Naive thymus-derived CD4-positive, alpha-beta T cell (primary cell): ENCODE measurements around the gene GLIS1. TPM values are rescaled to one million over a fixed set of nuclear protein-coding genes. Genes with fewer than 3 reads are reported as not detected.

Experiments
- ATAC-seq: fragments of 150-1000 bp; cut with Tn5 transposase; 2 replicates; pipeline ENCODE4 v1.10.0; 2021; ENCODE audit warnings: mild to moderate bottlenecking, moderate library complexity
- CTCF ChIA-PET: fragments of 350-600 bp; sonication (Branson Sonifier 250); formaldehyde crosslinking; loops from one replicate; lab custom pipeline; 2021; ENCODE audit warnings: antibody characterized with exemption; lab: Charles Lee
- POLR2A ChIA-PET: fragments of 350-600 bp; sonication (Branson Sonifier 250); formaldehyde crosslinking; loops from one replicate; lab custom pipeline; 2021; ENCODE audit warnings: antibody characterized with exemption, inconsistent platforms; lab: Charles Lee
- DNase-seq, 9 donors: peaks; one replicate each; pipeline versions ENCODE4 v3.0.0 to v3.0.0-alpha.2; 2020 to 2022; ENCODE audit warnings: mixed read lengths in 1 of 9
- H3K27ac ChIP-seq: one replicate; pipeline ENCODE4 v1.7.0; 2013; ENCODE audit warnings: mild to moderate bottlenecking, low read depth, low read length, moderate library complexity
- H3K27me3 ChIP-seq, 2 donors: one replicate each; pipeline ENCODE4 v1.7.0; 2013; ENCODE audit warnings: low read length in 2 of 2, mild to moderate bottlenecking in 2 of 2, moderate library complexity in 2 of 2; ENCODE audit not compliant: control insufficient read depth in 2 of 2, insufficient read depth in 2 of 2
- H3K36me3 ChIP-seq, 3 experiments: 1 replicate in 2 of 3; 2 replicates in 1 of 3; pipeline ENCODE4 v1.7.0; 2013; ENCODE audit warnings: low read length in 3 of 3, mild to moderate bottlenecking in 3 of 3, moderate library complexity in 1 of 3; ENCODE audit not compliant: insufficient read depth in 3 of 3, control insufficient read depth in 2 of 3
- H3K4me1 ChIP-seq, 2 donors: one replicate each; pipeline ENCODE4 v1.7.0; 2013; ENCODE audit warnings: low read length in 2 of 2, mild to moderate bottlenecking in 2 of 2, moderate library complexity in 1 of 2; ENCODE audit not compliant: control insufficient read depth in 2 of 2, insufficient read depth in 2 of 2
- H3K4me3 ChIP-seq: 2 replicates; pipeline ENCODE4 v1.7.0; 2013; ENCODE audit warnings: mild to moderate bottlenecking, low read length
- H3K9me3 ChIP-seq, 3 experiments: 1 replicate in 2 of 3; 2 replicates in 1 of 3; pipeline ENCODE4 v1.7.0; 2013; ENCODE audit warnings: low read length in 3 of 3; ENCODE audit not compliant: control insufficient read depth in 2 of 3
- H3K27ac Mint-ChIP-seq, 9 donors: one replicate each; pipeline ENCODE4 v1.8.0; 2020 to 2022; ENCODE audit warnings: mixed read lengths in 9 of 9, mild to moderate bottlenecking in 8 of 9, moderate library complexity in 5 of 9, inconsistent platforms in 2 of 9
- H3K27me3 Mint-ChIP-seq, 5 donors: one replicate each; pipeline ENCODE4 v1.8.0; 2021 to 2022; ENCODE audit warnings: mixed read lengths in 5 of 5, mild to moderate bottlenecking in 1 of 5
- H3K36me3 Mint-ChIP-seq, 5 donors: one replicate each; pipeline ENCODE4 v1.8.0; 2020 to 2022; ENCODE audit warnings: mixed read lengths in 5 of 5, mild to moderate bottlenecking in 3 of 5, inconsistent platforms in 1 of 5
- H3K4me1 Mint-ChIP-seq, 7 donors: one replicate each; pipeline ENCODE4 v1.8.0; 2020 to 2022; ENCODE audit warnings: mixed read lengths in 7 of 7, mild to moderate bottlenecking in 3 of 7, inconsistent platforms in 1 of 7
- H3K4me3 Mint-ChIP-seq, 10 donors: one replicate each; pipeline ENCODE4 v1.8.0; 2020 to 2022; ENCODE audit warnings: mild to moderate bottlenecking in 10 of 10, mixed read lengths in 10 of 10, moderate library complexity in 6 of 10, inconsistent platforms in 2 of 10
- H3K9me3 Mint-ChIP-seq, 11 donors: one replicate each; pipeline ENCODE4 v1.8.0; 2020 to 2022; ENCODE audit warnings: mixed read lengths in 11 of 11, mild to moderate bottlenecking in 4 of 11, inconsistent platforms in 1 of 11, moderate library complexity in 1 of 11
- intact Hi-C, 2 donors: fragments of 100-400 bp; cut with micrococcal nuclease; formaldehyde crosslinking; loops; one replicate each; pipeline ENCODE4 v1.15.1; 2023
- polyA plus RNA-seq, 2 donors: library from polyadenylated mRNA; unstranded; fragments of 300-500 nt; fragmentation: Illumina TruSeq; gene quantifications; one replicate each; pipeline ENCODE4 v1.2.3, GENCODE V29; 2021
- total RNA-seq, 6 experiments: library from RNA in 5 of 6; stranded (reverse) in 5 of 6; gene quantifications; 1 replicate in 5 of 6; 2 replicates in 1 of 6; pipeline ENCODE4 v1.2.3 and lab custom pipeline; 2021 to 2026

Gene GLIS1
- total and polyA plus RNA-seq, 7 experiments from 2014 or later: not detected

DNA sequence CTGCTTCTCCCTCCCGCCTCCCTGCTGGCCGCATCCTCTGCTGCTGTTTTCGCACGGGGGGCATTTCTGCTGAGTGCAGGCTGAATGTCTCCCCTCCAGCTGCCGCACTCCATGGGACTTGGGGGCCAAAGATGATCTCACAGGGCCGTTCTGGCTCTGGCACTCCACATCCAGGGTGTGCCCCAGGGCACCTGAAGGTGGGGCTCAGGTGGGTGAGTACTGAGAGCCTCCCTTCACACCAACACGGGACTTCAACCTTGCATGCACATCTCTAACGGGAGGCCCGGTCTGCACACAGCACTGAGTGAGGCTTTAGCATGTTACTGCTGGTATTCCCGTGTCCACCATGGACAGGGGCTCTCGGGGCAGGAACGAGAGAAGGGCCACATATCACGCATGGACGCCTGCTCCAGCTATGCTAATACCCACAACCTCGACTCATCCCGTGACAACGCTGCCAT is 190.9 kb downstream of the GLIS1 start:
- H3K4me3 ChIP-seq: no peak overlapping the region
- peaks cover 0 to 6% (median 0%) of the 10 kb centered on the region in 5 donors for H3K27me3 Mint-ChIP-seq
- POLR2A ChIA-PET: no interaction called here
- no peaks in the 10 kb centered on the region for H3K4me1 ChIP-seq
- no peak overlapping the region for H3K27ac ChIP-seq
- no peaks in the 10 kb centered on the region for H3K9me3 ChIP-seq
- no peaks in the 10 kb centered on the region for H3K36me3 ChIP-seq
- no peaks in the 10 kb centered on the region for H3K27me3 ChIP-seq
- no peaks in the 10 kb centered on the region for H3K36me3 Mint-ChIP-seq
- CTCF ChIA-PET: no interaction called here
- peaks cover 0 to 4% (median 0%) of the 10 kb centered on the region in 7 donors for H3K4me1 Mint-ChIP-seq
- no peak overlapping the region for H3K4me3 Mint-ChIP-seq
- H3K27ac Mint-ChIP-seq: no peak overlapping the region
- H3K9me3 Mint-ChIP-seq: no peaks in the 10 kb centered on the region
- DNase-seq (no peak), ATAC-seq (no peak)
- intact Hi-C loops: no loop called here

DNA sequence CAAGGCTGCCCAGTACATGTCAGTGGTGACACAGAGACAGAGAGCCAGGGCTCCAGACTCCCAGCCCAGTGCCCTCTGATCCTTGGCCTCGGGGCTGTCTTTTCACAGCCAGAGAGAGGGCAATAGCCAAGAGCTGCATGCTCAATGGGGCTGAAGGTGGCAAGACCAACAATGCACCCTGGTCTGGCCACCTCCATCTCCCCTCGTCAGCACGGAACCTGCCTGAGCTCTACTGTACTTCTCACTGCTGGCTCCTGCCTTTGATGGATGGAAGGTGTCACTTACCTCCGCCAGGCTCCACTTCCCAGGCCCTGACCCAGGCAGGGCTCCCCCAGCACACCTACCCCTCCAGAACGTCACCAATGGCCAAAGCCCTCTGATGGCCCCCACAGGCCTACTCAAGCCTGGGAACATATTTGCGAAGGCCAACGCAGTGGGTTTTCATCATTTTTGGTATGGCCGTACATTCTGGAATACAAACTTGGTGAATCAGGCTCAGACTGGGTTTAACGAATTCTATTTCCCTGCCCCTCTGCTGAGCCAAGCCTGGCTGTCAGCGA is 191.7 kb downstream of the GLIS1 start:
- peaks cover 0 to 4% (median 0%) of the 10 kb centered on the region in 7 donors for H3K4me1 Mint-ChIP-seq
- H3K27ac Mint-ChIP-seq: no peak overlapping the region
- no peak for DNase-seq
- Histone ChIP-seq H3K9me3 (no peaks in the 10 kb centered on the region), H3K4me3 (no peak overlapping the region), H3K27me3 (no peaks in the 10 kb centered on the region), H3K4me1 (no peaks in the 10 kb centered on the region), H3K27ac (no peak overlapping the region), H3K36me3 (no peaks in the 10 kb centered on the region)
- peak; percentile 10 for ATAC-seq
- peaks cover 0 to 6% (median 0%) of the 10 kb centered on the region in 5 donors for H3K27me3 Mint-ChIP-seq
- no peaks in the 10 kb centered on the region for H3K36me3 Mint-ChIP-seq
- POLR2A ChIA-PET: no interaction called here
- CTCF ChIA-PET: no interaction called here
- H3K9me3 Mint-ChIP-seq: no peaks in the 10 kb centered on the region
- intact Hi-C loops: no loop called here
- H3K4me3 Mint-ChIP-seq: no peak overlapping the region

DNA sequence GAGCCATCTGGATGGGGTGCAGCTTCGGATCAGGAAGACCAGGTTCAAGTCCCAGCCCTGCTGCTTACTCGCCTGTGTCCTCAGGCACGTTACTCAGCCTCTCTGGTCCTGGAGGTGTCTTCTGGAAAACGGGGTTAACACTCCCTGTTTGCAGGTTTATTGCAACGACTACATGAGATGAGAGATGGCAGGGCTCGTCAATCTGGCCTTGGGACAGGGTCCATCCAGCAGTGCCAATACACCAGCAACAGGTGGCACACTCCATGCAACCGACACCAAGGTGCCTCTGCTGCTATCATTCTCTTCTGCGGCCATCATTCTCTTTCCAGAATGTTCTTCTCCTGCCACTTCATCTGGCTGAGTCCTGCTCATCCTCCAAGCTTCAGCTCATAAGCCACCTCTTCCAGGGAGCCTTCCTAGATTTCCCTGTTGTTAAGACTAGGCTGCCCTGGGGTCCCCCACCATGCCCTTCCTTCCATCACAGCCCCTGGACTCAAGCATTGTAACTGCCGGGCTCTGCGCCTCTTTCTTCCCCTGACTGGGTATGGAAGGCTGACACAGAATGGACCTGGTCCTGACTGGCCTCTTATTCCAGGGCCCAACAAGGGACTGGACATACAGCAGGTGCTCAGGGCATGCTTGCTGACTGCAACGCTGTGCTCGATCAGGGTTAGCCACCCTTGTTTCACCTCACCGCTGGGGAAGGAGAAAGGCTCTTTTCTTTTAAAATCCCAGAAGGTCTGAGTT is 192.4 kb downstream of the GLIS1 start:
- intact Hi-C loops: no loop called here
- POLR2A ChIA-PET: no interaction called here
- Histone ChIP-seq H3K36me3 (no peaks in the 10 kb centered on the region), H3K27ac (no peak overlapping the region), H3K9me3 (no peaks in the 10 kb centered on the region), H3K4me3 (no peak overlapping the region), H3K27me3 (no peaks in the 10 kb centered on the region), H3K4me1 (no peaks in the 10 kb centered on the region)
- Mint-ChIP-seq H3K27ac (no peak overlapping the region), H3K4me3 (no peak overlapping the region), H3K4me1 (peaks cover 0 to 3% (median 0%) of the 10 kb centered on the region in 7 donors), H3K27me3 (peaks cover 0 to under 1% (median 0%) of the 10 kb centered on the region in 5 donors), H3K36me3 (no peaks in the 10 kb centered on the region), H3K9me3 (no peaks in the 10 kb centered on the region)
- DNase-seq: no peak
- no peak for ATAC-seq
- CTCF ChIA-PET: no interaction called here

DNA sequence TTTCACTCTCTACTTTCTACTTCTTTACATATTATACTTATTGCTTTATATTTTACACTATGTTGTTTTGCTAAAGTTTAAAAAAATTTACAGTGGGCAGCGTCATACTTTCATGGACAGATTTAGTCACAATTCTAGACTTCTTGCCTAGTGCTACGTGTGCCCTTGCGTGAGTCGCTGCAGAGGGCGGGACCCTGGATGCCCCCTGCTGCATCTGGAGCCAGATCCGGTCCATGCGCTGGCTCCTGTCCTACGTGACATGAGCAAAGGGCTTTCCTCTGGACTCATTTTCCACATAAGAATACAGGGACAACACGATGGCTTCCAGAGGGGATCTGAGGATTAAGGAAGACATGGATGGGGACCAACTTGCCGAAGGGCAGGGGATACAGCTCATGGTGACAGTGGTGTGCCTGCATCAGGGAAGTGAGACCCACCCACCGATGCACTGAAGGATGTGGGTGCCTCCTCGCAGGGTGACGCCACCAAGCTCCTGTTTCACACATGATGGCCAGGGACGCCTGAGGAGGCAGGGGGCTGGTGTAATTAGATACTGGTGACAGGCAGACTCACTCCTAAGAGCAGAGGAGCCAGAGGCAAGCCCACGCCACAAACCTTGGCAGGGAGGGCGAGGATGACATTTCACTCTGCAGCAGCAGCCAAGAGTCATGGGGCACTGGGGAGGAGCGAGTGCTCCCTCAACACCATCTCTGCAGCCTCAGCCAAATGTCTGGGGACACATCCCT is 193.1 kb downstream of the GLIS1 start:
- Mint-ChIP-seq H3K4me3 (no peak overlapping the region), H3K27me3 (no peaks in the 10 kb centered on the region)

DNA sequence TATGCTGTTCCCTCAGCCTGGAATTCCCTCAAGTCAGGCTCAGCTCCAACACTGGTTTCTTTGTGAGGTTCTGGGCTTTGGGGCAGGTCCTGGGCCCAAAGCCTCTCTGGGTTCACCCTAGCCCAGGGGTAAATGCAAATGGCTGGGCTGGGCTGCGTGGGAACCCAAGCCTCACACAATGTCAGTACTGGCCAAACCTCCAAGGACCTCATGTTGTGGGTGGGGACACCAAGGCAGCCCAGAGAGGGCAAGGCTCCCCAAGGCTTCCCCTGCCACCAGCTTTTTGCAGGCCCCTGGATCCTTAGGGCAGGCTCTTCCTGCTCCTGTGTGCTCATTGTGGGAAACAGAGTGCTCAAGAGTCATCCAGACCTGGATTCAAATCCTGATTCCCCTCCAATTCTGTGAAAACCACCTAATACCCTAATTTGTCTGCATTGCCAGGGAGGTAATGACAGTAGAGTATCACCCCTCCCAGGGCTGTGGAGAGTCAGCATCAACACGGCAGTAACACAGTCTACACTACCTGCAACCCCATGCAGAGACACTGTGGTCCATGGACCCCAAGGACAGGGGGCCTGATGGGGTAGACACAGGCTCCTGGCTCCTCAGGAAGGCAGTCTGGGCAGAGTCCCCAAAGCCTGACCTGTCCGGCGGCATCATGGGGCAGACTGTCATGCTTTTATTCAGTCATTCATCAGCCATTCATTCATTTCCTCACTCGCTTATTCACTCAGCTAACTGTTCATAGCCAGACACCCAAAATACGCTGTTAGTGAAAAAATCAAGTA is 194.0 kb downstream of the GLIS1 start:
- Mint-ChIP-seq H3K36me3 (no peaks in the 10 kb centered on the region), H3K4me1 (peaks cover 0 to 2% (median 0%) of the 10 kb centered on the region in 7 donors), H3K9me3 (no peaks in the 10 kb centered on the region), H3K27me3 (no peaks in the 10 kb centered on the region), H3K4me3 (no peak overlapping the region), H3K27ac (no peak overlapping the region)
- Histone ChIP-seq H3K4me3 (no peak overlapping the region), H3K36me3 (no peaks in the 10 kb centered on the region), H3K9me3 (no peaks in the 10 kb centered on the region), H3K4me1 (no peaks in the 10 kb centered on the region), H3K27me3 (no peaks in the 10 kb centered on the region), H3K27ac (no peak overlapping the region)
- ATAC-seq (no peak), DNase-seq (no peak)
- POLR2A ChIA-PET: no interaction called here
- intact Hi-C loops: no loop called here
- CTCF ChIA-PET: no interaction called here

More for the DNA sequence above, 193.1 kb downstream of the GLIS1 start:
- intact Hi-C loops: no loop called here
- Histone ChIP-seq H3K27me3 (no peaks in the 10 kb centered on the region), H3K4me1 (no peaks in the 10 kb centered on the region), H3K27ac (no peak overlapping the region), H3K9me3 (no peaks in the 10 kb centered on the region), H3K36me3 (no peaks in the 10 kb centered on the region), H3K4me3 (no peak overlapping the region)
- ATAC-seq (no peak), DNase-seq (no peak)
- no peaks in the 10 kb centered on the region for H3K9me3 Mint-ChIP-seq
- ChIA-PET POLR2A (no interaction called here), CTCF (no interaction called here)
- no peaks in the 10 kb centered on the region for H3K36me3 Mint-ChIP-seq
- H3K27ac Mint-ChIP-seq: no peak overlapping the region
- H3K4me1 Mint-ChIP-seq: peaks cover 0 to 2% (median 0%) of the 10 kb centered on the region in 7 donors

DNA sequence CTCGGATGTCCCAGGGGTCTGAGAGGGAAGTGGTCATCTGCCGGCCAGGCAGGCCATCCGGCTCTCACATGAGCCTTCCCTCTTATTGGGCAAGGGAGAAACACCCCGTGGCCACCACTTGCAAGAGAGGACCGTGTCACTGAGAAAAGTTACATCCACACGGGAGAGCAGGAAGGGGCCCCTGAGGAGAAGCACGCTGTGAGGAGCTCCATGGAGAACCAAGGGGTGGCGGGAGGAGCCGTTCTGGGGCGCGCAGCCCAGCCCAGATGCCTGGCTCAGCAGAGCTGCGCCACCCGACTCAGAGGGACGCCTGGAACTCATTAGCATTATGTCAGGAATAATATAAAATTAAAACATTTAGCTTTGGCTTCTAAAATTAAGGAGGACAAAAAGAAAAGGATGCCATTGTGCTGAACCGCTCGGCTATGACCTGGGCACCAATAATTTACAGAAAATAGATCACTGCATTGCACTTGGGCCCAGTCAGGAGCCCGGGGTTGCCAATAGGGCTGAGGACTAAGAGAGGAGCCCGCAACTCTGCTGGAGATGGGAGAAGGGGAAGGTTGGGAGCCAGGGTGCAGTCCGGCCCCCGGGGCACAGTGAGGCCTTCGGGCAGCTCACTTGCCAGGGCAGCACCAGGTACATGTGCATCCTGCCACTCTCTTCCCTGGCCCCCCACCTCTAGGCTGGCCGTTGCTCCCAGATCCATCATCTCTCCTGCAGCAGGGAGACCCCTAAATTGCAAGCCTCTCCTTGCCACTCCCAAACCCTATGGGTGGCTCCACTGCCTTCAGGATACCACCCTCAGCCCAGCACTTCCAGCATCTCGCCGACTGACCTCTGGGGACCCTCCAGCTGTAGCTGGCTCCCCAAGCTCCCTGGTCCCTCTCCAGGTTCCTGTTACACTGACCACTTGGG is 194.9 kb downstream of the GLIS1 start:
- Histone ChIP-seq H3K36me3 (no peaks in the 10 kb centered on the region), H3K9me3 (no peaks in the 10 kb centered on the region), H3K27me3 (no peaks in the 10 kb centered on the region), H3K27ac (no peak overlapping the region), H3K4me3 (no peak overlapping the region), H3K4me1 (no peaks in the 10 kb centered on the region)
- peaks cover 0 to 2% (median 0%) of the 10 kb centered on the region in 7 donors for H3K4me1 Mint-ChIP-seq
- intact Hi-C loops: no loop called here
- ChIA-PET CTCF (no interaction called here), POLR2A (no interaction called here)
- no peaks in the 10 kb centered on the region for H3K27me3 Mint-ChIP-seq
- no peak overlapping the region for H3K4me3 Mint-ChIP-seq
- H3K36me3 Mint-ChIP-seq: no peaks in the 10 kb centered on the region
- H3K27ac Mint-ChIP-seq: no peak overlapping the region
- H3K9me3 Mint-ChIP-seq: no peaks in the 10 kb centered on the region
- no peak for DNase-seq
- no peak for ATAC-seq
